A549 treated with ZK216348 at 1 μM for 4 hours (cell line): Measurements from ENCODE around the gene RABEP2. TPM values are rescaled to one million over a fixed set of nuclear protein-coding genes. Genes with fewer than 3 reads are reported as not detected.

Source experiments
- total RNA-seq: library from RNA; stranded (reverse); fragments of 200-300 nt; extraction: Qiagen RNA extraction; gene quantifications from 5 replicates; pipeline ENCODE4 v1.2.3, GENCODE V29; 2022; ENCODE audit warnings: low read depth

The RABEP2 gene, protein sequence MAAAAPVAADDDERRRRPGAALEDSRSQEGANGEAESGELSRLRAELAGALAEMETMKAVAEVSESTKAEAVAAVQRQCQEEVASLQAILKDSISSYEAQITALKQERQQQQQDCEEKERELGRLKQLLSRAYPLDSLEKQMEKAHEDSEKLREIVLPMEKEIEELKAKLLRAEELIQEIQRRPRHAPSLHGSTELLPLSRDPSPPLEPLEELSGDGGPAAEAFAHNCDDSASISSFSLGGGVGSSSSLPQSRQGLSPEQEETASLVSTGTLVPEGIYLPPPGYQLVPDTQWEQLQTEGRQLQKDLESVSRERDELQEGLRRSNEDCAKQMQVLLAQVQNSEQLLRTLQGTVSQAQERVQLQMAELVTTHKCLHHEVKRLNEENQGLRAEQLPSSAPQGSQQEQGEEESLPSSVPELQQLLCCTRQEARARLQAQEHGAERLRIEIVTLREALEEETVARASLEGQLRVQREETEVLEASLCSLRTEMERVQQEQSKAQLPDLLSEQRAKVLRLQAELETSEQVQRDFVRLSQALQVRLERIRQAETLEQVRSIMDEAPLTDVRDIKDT
- total RNA-seq: 7.8 to 11.8 TPM (median 10.8 TPM) in 5 replicates

GRCh38 chr16:28924762-28925385, at the start of gene RABEP2:
Gene RABEP2, minus strand, starts transcription at chr16:28925238. Its CDS starts 75 bp downstream, at chr16:28925163.

DNA sequence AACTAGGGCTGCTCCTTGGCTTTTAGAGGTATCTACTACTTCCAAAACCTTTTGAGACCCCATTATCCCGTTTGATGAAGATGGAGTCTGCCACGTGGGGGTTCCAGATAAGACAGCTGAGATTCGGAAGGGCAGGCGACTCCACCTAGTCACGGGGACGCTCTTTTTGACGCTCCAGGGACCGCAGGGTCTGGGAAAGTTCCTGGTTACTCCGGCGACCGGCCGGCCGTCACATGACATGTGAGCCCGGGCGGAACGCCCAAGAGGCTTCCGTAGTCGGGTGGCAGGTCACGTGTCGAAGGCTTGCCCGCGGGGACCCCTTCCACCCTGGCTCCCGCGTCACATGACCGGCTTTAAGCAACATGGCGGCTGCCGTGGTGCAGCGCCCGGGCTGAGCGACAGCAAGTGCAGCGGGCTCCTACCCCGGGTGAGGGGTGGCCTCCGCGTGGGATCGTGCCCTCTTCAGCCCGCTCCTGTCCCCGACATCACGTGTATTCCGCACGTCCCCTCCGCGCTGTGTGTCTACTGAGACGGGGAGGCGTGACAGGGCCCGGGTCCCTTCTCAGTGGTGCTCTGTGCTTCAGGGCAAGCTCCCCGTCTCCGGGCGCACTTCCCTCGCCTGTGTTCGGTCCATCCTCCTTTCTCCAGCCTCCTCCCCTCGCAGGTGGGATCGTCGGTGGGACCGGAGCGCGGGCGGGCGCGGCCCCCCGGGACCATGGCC, 49.6 kb upstream of the RABEP2 start, which contains the start of gene SPNS1:
Gene SPNS1, plus strand, starts transcription at position 342 of the 721 bp plus-strand sequence. Its CDS starts 374 bp downstream, at position 716.

DNA sequence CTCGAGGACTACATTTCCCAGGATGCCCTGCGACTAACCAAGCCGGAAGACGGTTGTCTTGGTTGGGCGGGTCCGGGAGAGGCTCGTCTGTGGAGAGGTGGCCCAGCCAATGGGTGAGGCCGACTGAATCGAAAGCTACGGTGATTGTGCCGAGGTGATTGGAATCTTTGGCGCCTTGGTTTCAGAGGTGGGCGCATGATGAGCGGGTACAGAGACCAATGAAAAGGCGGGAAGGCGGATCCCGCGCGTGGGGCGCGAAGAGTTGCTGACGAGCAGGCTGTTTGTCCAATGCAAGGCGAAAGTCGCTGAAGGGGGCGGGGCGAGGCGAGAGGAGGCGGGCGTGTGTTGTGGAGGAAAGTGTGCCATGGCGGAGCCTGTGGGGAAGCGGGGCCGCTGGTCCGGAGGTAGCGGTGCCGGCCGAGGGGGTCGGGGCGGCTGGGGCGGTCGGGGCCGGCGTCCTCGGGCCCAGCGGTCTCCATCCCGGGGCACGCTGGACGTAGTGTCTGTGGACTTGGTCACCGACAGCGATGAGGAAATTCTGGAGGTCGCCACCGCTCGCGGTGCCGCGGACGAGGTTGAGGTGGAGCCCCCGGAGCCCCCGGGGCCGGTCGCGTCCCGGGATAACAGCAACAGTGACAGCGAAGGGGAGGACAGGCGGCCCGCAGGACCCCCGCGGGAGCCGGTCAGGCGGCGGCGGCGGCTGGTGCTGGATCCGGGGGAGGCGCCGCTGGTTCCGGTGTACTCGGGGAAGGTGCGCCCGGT, 25.8 kb upstream of the RABEP2 start, which contains the start of gene NFATC2IP:
Gene NFATC2IP, plus strand, starts transcription at position 290 of the 762 bp plus-strand sequence. Its CDS starts 75 bp downstream, at position 365.

DNA sequence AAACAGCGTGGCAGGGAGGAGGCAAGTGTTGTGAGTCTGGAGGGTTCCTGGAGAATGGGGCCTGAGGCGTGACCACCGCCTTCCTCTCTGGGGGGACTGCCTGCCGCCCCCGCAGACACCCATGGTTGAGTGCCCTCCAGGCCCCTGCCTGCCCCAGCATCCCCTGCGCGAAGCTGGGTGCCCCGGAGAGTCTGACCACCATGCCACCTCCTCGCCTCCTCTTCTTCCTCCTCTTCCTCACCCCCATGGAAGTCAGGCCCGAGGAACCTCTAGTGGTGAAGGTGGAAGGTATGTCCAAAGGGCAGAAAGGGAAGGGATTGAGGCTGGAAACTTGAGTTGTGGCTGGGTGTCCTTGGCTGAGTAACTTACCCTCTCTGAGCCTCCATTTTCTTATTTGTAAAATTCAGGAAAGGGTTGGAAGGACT, 6.8 kb upstream of the RABEP2 start, which contains the start of gene CD19:
Gene CD19, plus strand, starts transcription at position 171 of the 425 bp plus-strand sequence. Its CDS starts 30 bp downstream, at position 201.

GRCh38 chr16:28878083-28878926, 46.7 kb downstream of the RABEP2 start, which contains the start of gene ATP2A1:
Gene ATP2A1, plus strand, starts transcription at chr16:28878488. Its CDS starts 184 bp downstream, at chr16:28878672.

Other genes starting within 250 kb of the RABEP2 start
- 260 to 393 TPM (median 359 TPM) in 5 replicates for gene EIF3C, start 213.8 kb downstream of the RABEP2 start, total RNA-seq
- gene NPIPB9, start 173.5 kb downstream of the RABEP2 start, total RNA-seq: 1.4 to 2.2 TPM (median 1.8 TPM) in 5 replicates
- gene ATXN2L, start 102.2 kb downstream of the RABEP2 start, total RNA-seq: 80.2 to 139 TPM (median 132 TPM) in 5 replicates
- gene TUFM, start 78.9 kb downstream of the RABEP2 start, total RNA-seq: 177 to 322 TPM (median 284 TPM) in 5 replicates
- gene SH2B1, start 61.4 kb downstream of the RABEP2 start, total RNA-seq: 16.2 to 33.9 TPM (median 30.6 TPM) in 5 replicates
- gene ATP2A1, start 46.8 kb downstream of the RABEP2 start, total RNA-seq: 1.3 to 2.5 TPM (median 1.9 TPM) in 5 replicates
- not detected in 5 replicates for gene CD19, start 6.7 kb upstream of the RABEP2 start, total RNA-seq
- 15.6 to 33.0 TPM (median 28.7 TPM) in 5 replicates for gene NFATC2IP, start 25.7 kb upstream of the RABEP2 start, total RNA-seq
- gene SPNS1, start 49.5 kb upstream of the RABEP2 start, total RNA-seq: 36.1 to 78.5 TPM (median 77.3 TPM) in 5 replicates
- 1.6 to 6.0 TPM (median 4.4 TPM) in 5 replicates for gene LAT, start 59.8 kb upstream of the RABEP2 start, total RNA-seq